ENCODE results near the gene ERFL. TPM values are rescaled to one million over a fixed set of nuclear protein-coding genes. Genes with fewer than 3 reads are reported as not detected.

Gene ERFL
- total RNA-seq, 2 donors from 2014 or later: not detected

- Histone ChIP-seq H3K27me3 (peaks cover 0 to 11% of the 10 kb centered on the region in 2 donors), H3K4me3 (no peak overlapping the region), H3K4me1 (no peaks in the 10 kb centered on the region), H3K27ac (no peak overlapping the region), H3K36me3 (replicated peaks in 1 of 2; ENCODE audit: insufficient read depth in 1 of 2, low read depth in 2 of 2) (no peaks in the 10 kb centered on the region), H3K9me3 (no peaks in the 10 kb centered on the region)
- intact Hi-C loops (cut with DNase I): no loop called here
- ATAC-seq (no peak), DNase-seq (no peak)
- WGBS, 2 donors: 40% methylated on average over 22 of the region's 22 CpGs
- no peak for TF ChIP-seq CTCF (IDR thresholded peaks at IDR 0.05)
- no peak for TF ChIP-seq POLR2A (IDR thresholded peaks at IDR 0.05)
These were observed 6.4 kb downstream of the ERFL start for GRCh38 chr19:41921577-41922576.

GRCh38 chr19:41920882-41921576 is 7.2 kb downstream of the ERFL start:
- TF ChIP-seq POLR2A (IDR thresholded peaks at IDR 0.05) (no peak), CTCF (IDR thresholded peaks at IDR 0.05) (no peak)
- ATAC-seq (no peak), DNase-seq (no peak)
- Histone ChIP-seq H3K27me3 (peaks cover 0 to 11% of the 10 kb centered on the region in 2 donors), H3K36me3 (replicated peaks in 1 of 2; ENCODE audit: insufficient read depth in 1 of 2, low read depth in 2 of 2) (no peaks in the 10 kb centered on the region), H3K4me1 (no peaks in the 10 kb centered on the region), H3K27ac (no peak overlapping the region), H3K4me3 (no peak overlapping the region), H3K9me3 (no peaks in the 10 kb centered on the region)
- intact Hi-C loops (cut with DNase I): no loop called here
- WGBS, 2 donors: 22% methylated on average over 23 to 26 of the region's 26 CpGs

GRCh38 chr19:41919948-41920712 is 8.1 kb downstream of the ERFL start:
- H3K9me3 ChIP-seq: no peaks in the 10 kb centered on the region
- intact Hi-C loops (cut with DNase I): no loop called here
- ATAC-seq (no peak), DNase-seq (no peak)
- 76 to 83% methylated on average over 29 to 33 of the region's 33 CpGs for WGBS, 2 donors
- no peak for TF ChIP-seq POLR2A (IDR thresholded peaks at IDR 0.05)
- no peak for TF ChIP-seq CTCF (IDR thresholded peaks at IDR 0.05)
- H3K4me1 ChIP-seq: peaks cover 2% of the 10 kb centered on the region
- H3K4me3 ChIP-seq: no peak overlapping the region
- no peaks in the 10 kb centered on the region for H3K36me3 ChIP-seq (replicated peaks in 1 of 2; ENCODE audit: insufficient read depth in 1 of 2, low read depth in 2 of 2)
- H3K27me3 ChIP-seq: peaks cover 0 to 15% of the 10 kb centered on the region in 2 donors
- no peak overlapping the region for H3K27ac ChIP-seq

- H3K27me3 ChIP-seq: peaks cover 0 to 20% of the 10 kb centered on the region in 2 donors
- intact Hi-C loops (cut with DNase I): no loop called here
- no peak overlapping the region for H3K27ac ChIP-seq
- peaks cover 3% of the 10 kb centered on the region for H3K4me1 ChIP-seq
- TF ChIP-seq POLR2A (IDR thresholded peaks at IDR 0.05): no peak
- TF ChIP-seq CTCF (IDR thresholded peaks at IDR 0.05): no peak
- H3K9me3 ChIP-seq: no peaks in the 10 kb centered on the region
- no peak for ATAC-seq
- no peak for DNase-seq
- no peaks in the 10 kb centered on the region for H3K36me3 ChIP-seq (replicated peaks in 1 of 2; ENCODE audit: insufficient read depth in 1 of 2, low read depth in 2 of 2)
- WGBS, 2 donors: 81 to 89% methylated on average over 5 of the region's 5 CpGs
- no peak overlapping the region for H3K4me3 ChIP-seq
These were observed 9.5 kb downstream of the ERFL start for GRCh38 chr19:41918653-41919244.
